ENCODE data around the gene GALNTL6.
"Not testable (repeated sequence)": the region's sequence is repeated elsewhere in the genome, so short reads cannot be mapped to it uniquely, and the experiment has no call there.

- TF ChIP-seq POLR2A, POLR2AphosphoS5, SPI1 (IDR thresholded peaks at IDR 0.05; ENCODE audit: low read depth, low read length): not testable (repeated sequence)
These were observed 1143.1 kb downstream of the GALNTL6 start for GRCh38 chr4:172956340-172956739.
